ENCODE results near the gene ABCG1.

The ABCG1 gene

GRCh38 chr21:42280356-42281180 lies 61.6 kb downstream of the ABCG1 start:
- H3K27ac ChIP-seq (ENCODE audit: poor library complexity, severe bottlenecking) = no peak overlapping the region
- H3K36me3 ChIP-seq (ENCODE audit: low read depth) = no peaks in the 10 kb centered on the region
- no peak for TF ChIP-seq CTCF (IDR thresholded peaks at IDR 0.05; ENCODE audit: poor library complexity, severe bottlenecking)
- no peaks in the 10 kb centered on the region for H3K27me3 ChIP-seq (ENCODE audit: insufficient read depth, poor library complexity, severe bottlenecking)
- H3K4me1 ChIP-seq (ENCODE audit: insufficient read depth, poor library complexity, severe bottlenecking) = no peaks in the 10 kb centered on the region
- H3K4me3 ChIP-seq (ENCODE audit: severe bottlenecking) = no peak overlapping the region
- H3K9me3 ChIP-seq (ENCODE audit: severe bottlenecking) = no peaks in the 10 kb centered on the region
- ATAC-seq (ENCODE audit: low read depth) (no peak), DNase-seq (ENCODE audit: low spot score) (no peak)

GRCh38 chr21:42281181-42281680 lies 62.3 kb downstream of the ABCG1 start:
- no peak for ATAC-seq (ENCODE audit: low read depth)
- no peak overlapping the region for H3K27ac ChIP-seq (ENCODE audit: poor library complexity, severe bottlenecking)
- H3K4me1 ChIP-seq (ENCODE audit: insufficient read depth, poor library complexity, severe bottlenecking) = no peaks in the 10 kb centered on the region
- DNase-seq (ENCODE audit: low spot score) = no peak
- TF ChIP-seq CTCF (IDR thresholded peaks at IDR 0.05; ENCODE audit: poor library complexity, severe bottlenecking) = no peak
- no peaks in the 10 kb centered on the region for H3K36me3 ChIP-seq (ENCODE audit: low read depth)
- no peak overlapping the region for H3K4me3 ChIP-seq (ENCODE audit: severe bottlenecking)
- H3K27me3 ChIP-seq (ENCODE audit: insufficient read depth, poor library complexity, severe bottlenecking) = no peaks in the 10 kb centered on the region
- no peaks in the 10 kb centered on the region for H3K9me3 ChIP-seq (ENCODE audit: severe bottlenecking)

GRCh38 chr21:42282021-42282420 lies 63.1 kb downstream of the ABCG1 start:
- ATAC-seq (ENCODE audit: low read depth) = no peak
- no peak for TF ChIP-seq CTCF (IDR thresholded peaks at IDR 0.05; ENCODE audit: poor library complexity, severe bottlenecking)
- Histone ChIP-seq H3K9me3 (ENCODE audit: severe bottlenecking) (no peaks in the 10 kb centered on the region), H3K27ac (ENCODE audit: poor library complexity, severe bottlenecking) (no peak overlapping the region), H3K27me3 (ENCODE audit: insufficient read depth, poor library complexity, severe bottlenecking) (no peaks in the 10 kb centered on the region), H3K4me3 (ENCODE audit: severe bottlenecking) (no peak overlapping the region), H3K4me1 (ENCODE audit: insufficient read depth, poor library complexity, severe bottlenecking) (no peaks in the 10 kb centered on the region), H3K36me3 (ENCODE audit: low read depth) (no peaks in the 10 kb centered on the region)
- no peak for DNase-seq (ENCODE audit: low spot score)

GRCh38 chr21:42282715-42283114 lies 63.8 kb downstream of the ABCG1 start:
- no peaks in the 10 kb centered on the region for H3K36me3 ChIP-seq (ENCODE audit: low read depth)
- no peak for TF ChIP-seq CTCF (IDR thresholded peaks at IDR 0.05; ENCODE audit: poor library complexity, severe bottlenecking)
- H3K4me3 ChIP-seq (ENCODE audit: severe bottlenecking) = no peak overlapping the region
- H3K27me3 ChIP-seq (ENCODE audit: insufficient read depth, poor library complexity, severe bottlenecking) = no peaks in the 10 kb centered on the region
- no peaks in the 10 kb centered on the region for H3K4me1 ChIP-seq (ENCODE audit: insufficient read depth, poor library complexity, severe bottlenecking)
- H3K27ac ChIP-seq (ENCODE audit: poor library complexity, severe bottlenecking) = no peak overlapping the region
- H3K9me3 ChIP-seq (ENCODE audit: severe bottlenecking) = no peaks in the 10 kb centered on the region
- DNase-seq (ENCODE audit: low spot score) (no peak), ATAC-seq (ENCODE audit: low read depth) (no peak)
